Pulmonary artery endothelial cell (primary cell): ENCODE results near the gene RPS6KB2. TPM values are rescaled to one million over a fixed set of nuclear protein-coding genes. Genes with fewer than 3 reads are reported as not detected.
"Not testable (repeated sequence)": the region's sequence is repeated elsewhere in the genome, so short reads cannot be mapped to it uniquely, and the experiment has no call there.

Source experiments
- DNase-seq: peaks from one replicate; pipeline ENCODE4 v3.0.0-alpha.2; 2011; ENCODE audit warnings: low read depth, low spot score
- total RNA-seq: library from RNA; depleted of rRNA; stranded (reverse); fragments of >200 nt; gene quantifications from 2 replicates; pipeline ENCODE4 v1.2.3, GENCODE V29; 2014

RPS6KB2 gene
- total RNA-seq, 1 donor from 2014 or later: 54.3 TPM

DNA sequence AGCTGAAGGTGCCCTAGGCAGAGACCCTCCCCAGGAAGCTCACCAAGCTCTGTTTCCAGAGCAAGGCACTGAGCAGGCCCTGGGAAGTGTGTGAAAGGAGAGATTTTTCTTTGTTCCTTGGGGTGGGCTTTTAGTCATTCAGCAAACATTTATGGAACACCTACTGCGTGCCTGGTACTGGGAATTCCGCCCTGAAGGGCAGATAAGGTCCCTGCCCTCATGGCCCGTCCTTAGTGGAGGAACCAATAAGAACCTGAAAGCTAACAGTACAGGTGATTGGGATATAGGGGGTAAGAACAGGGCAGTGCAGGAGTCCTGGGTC is 36.9 kb downstream of the RPS6KB2 start:
- no peak for DNase-seq

GRCh38 chr11:67465530-67465929 is 37.2 kb downstream of the RPS6KB2 start:
- DNase-seq: not testable (repeated sequence)

DNA sequence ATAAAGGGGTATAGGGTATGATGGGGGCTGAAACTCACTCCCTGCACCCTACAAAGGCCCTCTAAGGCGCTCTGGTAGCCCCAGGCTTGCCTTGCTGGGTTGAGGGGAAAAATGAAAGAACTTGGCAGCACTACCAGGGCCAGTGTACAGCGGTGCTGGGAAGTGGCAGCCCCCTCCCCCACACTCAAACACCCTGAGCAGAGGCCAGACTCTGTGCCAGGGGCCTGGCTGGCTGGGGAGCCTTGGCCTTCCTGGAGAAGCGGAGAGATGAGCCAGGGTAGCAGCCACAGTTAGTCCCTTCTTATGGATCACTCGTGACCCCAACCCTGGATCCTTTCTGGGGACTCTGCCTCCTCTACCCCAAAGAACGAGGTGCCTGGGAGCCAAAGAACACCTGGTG is 38.1 kb downstream of the RPS6KB2 start:
- DNase-seq: no peak

DNA sequence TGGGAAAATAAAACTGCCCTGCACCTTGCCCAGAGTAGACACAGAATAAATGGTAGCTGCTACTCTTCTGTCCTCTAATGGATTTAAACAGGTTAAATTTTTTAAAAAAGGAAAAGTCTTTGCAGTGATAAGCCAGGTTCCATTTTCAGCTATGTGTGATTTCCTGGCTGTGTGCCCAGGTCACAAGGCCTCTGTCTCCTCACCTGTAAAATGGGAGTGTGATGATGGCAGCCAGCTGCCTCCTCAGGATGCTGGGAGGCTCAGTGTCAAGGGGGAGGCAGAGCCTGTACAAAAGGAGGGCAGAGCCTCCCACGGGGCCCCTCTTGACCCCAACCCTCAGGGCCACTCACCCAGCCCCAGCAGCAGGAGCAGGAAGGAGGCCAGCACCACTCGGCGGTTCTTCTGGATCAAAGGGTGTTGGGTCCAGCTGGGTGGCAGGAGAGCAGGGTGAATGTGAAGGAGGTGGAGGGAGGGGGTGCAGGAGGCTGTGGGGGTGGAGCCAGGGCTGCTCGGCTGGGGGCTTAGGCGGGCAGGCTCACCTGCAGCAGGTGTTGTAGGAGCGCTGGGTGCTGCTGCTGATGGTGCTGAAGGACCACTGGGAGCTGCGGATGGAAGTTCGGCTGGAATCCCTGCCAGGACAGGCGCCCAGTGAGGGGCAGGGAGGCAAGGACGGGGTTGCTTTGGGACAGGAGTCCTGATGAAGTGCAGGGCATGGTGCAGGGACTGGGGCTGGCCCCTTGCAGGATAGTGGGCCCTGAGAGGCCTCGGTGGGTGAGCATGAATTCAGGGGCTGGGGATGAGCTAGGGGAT is 38.9 kb downstream of the RPS6KB2 start:
- no peak for DNase-seq

DNA sequence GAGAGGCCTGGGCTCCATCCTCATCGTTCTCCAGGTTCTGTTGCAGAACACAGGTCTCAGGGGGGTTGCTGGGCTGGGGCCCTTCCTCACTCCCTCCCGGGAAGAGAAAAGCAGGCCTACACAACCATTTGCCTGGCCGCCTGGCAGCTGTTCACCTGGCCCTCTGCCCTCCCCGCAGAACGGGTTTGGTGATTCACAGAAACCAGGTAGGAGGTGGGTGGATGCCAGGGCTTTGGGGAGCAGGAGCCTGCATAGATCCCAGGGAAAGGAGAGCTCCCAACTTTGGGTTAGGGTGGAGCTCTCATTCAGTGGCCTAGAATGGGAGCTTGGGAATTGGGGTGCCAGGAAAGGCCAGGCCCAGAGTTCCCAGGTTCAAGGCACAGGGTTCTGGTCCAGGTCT is 39.8 kb downstream of the RPS6KB2 start:
- DNase-seq: no peak

- no peak for DNase-seq
Measured at GRCh38 chr11:67468456-67468758, 40.1 kb downstream of the RPS6KB2 start.

GRCh38 chr11:67468759-67469507 is 40.6 kb downstream of the RPS6KB2 start, which contains the start of gene TMEM134:
TSS of gene TMEM134 (minus strand) at chr11:67469251. CDS start at chr11:67469192, 59 bp downstream.
- peak; percentile 73 for DNase-seq

DNA sequence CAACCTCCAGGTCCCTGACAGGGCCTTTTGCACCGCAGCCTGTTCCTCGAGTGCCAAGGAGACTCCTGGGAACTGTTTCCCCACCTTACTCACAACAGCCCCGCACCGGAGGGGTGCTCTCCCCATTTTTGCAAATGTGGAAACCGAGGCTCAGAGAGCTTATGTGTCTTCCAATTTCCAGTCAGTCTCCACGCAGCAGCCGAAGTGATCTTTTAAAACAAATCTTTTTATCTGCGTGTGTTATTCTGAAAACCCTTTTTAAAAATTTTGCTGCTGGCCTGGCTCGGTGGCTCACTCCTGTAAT is 41.2 kb downstream of the RPS6KB2 start:
- DNase-seq: no peak

GRCh38 chr11:67470337-67471002 is 42.2 kb downstream of the RPS6KB2 start:
- no peak for DNase-seq

DNA sequence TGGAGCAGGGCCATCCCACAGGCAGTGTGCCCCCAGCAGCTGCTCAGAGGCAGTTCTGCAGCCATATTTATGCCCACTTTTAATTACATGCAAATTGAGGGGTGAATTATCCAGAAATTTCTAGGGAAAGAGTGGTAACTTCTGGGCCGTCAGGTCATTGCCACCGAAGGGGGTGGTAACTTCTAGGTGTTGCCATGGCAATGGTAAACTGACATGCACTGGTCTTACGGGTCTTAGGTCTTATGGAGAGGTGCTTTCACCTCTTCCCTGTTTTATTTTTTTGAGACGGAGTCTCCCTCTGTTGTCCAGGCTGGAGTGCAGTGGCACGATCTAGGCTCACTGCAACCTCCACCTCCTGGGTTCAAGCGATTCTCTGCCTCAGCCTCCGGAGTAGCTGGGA is 44.6 kb downstream of the RPS6KB2 start:
- no peak for DNase-seq

DNA sequence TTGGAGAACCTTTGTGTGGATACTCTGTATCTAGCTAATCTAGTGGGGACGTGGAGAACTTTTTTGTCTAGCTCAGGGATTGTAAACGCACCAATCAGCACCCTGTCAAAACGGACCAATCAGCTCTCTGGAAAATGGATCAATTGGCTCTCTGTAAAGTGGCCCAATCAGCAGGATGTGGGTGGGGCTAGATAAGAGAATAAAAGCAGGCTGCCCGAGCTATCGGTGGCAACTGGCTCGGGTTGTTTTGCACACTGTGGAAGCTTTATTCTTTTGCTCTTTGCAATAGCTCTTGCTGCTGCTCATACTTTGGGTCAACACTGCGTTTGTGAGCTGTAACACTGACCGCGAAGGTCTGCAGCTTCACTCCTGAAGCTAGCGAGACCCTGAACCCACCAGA is 48.4 kb downstream of the RPS6KB2 start:
- not testable (repeated sequence) for DNase-seq

DNA sequence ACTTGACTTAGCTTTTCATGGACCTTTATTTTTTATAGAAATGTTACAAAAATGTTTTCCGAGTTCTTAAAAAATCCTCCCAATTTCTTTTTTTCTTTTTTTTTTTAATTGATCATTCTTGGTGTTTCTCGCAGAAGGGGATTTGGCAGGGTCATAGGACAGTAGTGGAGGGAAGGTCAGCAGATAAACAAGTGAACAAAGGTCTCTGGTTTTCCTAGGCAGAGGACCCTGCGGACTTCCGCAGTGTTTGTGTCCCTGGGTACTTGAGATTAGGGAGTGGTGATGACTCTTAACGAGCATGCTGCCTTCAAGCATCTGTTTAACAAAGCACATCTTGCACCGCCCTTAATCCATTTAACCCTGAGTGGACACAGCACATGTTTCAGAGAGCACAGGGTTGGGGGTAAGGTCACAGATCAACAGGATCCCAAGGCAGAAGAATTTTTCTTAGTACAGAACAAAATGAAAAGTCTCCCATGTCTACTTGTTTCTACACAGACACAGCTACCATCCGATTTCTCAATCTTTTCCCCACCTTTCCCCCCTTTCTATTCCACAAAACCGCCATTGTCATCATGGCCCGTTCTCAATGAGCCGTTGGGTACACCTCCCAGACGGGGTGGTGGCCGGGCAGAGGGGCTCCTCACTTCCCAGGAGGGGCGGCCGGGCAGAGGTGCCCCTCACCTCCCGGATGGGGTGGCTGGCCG is 49.2 kb downstream of the RPS6KB2 start:
- DNase-seq: not testable (repeated sequence)

DNA sequence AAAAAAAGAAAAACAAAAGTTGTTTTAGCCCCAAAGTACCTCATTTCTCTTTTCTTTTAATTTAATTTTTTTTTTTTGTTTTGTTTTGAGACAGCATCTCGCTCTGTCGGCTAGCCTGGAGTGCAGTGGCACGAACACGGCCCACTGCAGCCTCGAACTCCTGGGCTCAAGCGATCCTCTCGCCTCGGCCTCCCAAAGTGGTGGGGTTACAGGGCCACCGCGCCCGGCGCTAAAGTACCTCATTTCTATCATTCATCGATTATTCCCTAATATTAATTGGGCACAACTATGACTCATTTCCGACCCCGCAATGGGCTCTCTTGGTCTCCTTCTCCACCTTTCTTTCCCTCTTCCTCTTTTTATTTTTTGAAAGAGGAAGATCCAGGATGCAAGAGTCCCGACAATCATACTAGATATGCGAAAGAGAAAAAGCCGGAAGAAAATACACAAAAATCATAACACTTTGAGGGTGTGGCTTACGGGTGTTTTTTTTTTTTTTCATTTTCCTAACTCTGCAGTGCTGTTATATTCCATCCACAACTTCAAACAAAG is 54.1 kb downstream of the RPS6KB2 start:
- DNase-seq: no peak

DNA sequence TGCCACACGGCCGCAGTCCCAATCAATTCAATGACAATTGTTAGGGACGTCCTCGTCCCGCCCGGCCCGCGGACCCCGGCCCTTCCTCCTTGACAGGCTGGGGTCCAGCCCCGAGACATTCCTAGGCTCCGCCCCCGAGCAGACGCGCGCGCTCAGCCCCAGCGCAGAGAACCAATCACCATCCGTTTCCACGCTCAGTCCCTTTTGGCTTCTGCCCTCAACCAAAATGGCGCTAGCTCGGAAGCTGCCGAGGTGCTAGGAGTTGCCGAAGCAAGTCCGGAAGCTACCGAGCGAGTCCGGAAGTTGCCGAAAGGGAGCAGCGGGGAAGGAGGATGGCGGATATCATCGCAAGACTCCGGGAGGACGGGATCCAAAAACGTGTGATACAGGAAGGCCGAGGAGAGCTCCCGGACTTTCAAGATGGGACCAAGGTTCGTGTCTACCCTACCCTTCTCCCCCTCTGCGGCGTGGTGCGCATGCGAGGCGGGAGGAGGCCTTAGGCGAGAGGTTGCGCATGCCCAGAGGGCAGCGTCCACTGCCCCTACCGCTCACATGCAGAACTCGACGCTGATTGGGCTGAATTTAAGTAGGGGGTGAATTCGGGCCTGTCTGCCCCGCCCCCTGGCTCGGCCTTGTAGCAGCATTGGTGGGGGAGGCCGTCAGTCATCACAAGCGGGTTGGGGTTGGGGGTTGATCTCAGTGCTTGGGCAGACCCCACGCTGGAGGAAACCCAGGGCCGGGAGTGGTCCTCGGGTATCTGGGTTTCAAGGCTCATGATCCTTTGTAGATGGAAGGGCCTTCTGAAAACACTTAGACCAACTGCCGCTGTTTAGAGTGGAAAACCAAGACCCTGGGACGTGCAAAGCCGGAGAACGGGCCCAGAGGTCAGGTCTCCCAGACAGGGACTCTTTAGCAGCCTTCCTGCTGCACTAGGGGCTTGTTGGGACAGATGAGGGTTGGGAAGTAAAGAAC is 54.8 kb downstream of the RPS6KB2 start, which contains the start of gene AIP:
AIP (plus strand) TSS at position 200 of the 972 bp plus-strand sequence; CDS start at position 333, 133 bp downstream.
- peak; percentile 87 for DNase-seq

- DNase-seq: no peak
Measured at GRCh38 chr11:67483831-67484665, 55.8 kb downstream of the RPS6KB2 start.

DNA sequence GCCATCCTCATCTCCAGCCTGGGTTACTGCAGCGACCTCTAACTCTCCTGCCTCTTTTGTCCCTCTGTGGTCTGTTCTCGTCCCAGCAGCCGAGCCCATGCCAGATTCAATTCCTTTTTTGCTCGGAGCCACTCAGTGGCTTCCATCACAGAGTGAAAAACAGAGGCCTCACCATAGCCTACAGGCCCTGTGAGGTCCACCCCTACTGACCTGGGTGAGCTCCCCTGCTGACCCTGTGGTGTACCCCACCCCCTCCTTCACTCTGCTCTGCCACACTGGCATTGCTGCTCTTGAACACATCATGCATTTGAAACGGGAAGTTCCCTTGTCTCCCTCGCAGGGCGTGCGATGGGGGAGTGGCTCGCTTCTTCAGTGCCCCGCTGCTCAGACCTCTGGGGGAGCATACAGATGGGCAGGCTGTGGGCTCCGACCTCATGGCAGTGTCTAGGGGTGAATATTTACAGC is 56.6 kb downstream of the RPS6KB2 start:
- no peak for DNase-seq
